8988T (cell line): ENCODE results near the gene TMEM138.
A peak's percentile ranks its signal among the peaks of the same experiment; 100 is the strongest.
"Not testable (repeated sequence)": the region's sequence is repeated elsewhere in the genome, so short reads cannot be mapped to it uniquely, and the experiment has no call there.

Experiments used
- DNase-seq: peaks from one replicate; pipeline ENCODE4 v3.0.0; 2011

TMEM138 gene

GRCh38 chr11:61367406-61367805, 5.2 kb downstream of the TMEM138 start:
- DNase-seq, result no peak

DNA sequence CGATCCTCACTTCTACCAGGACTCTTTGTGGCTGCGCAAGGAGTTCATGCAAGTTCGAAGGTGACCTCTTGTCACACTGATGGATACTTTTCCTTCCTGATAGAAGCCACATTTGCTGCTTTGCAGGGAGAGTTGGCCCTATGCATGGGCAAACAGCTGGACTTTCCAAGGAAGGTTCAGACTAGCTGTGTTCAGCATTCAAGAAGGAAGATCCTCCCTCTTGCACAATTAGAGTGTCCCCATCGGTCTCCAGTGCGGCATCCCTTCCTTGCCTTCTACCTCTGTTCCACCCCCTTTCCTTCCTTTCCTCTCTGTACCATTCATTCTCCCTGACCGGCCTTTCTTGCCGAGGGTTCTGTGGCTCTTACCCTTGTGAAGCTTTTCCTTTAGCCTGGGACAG, 6.5 kb downstream of the TMEM138 start:
- DNase-seq, result no peak

DNA sequence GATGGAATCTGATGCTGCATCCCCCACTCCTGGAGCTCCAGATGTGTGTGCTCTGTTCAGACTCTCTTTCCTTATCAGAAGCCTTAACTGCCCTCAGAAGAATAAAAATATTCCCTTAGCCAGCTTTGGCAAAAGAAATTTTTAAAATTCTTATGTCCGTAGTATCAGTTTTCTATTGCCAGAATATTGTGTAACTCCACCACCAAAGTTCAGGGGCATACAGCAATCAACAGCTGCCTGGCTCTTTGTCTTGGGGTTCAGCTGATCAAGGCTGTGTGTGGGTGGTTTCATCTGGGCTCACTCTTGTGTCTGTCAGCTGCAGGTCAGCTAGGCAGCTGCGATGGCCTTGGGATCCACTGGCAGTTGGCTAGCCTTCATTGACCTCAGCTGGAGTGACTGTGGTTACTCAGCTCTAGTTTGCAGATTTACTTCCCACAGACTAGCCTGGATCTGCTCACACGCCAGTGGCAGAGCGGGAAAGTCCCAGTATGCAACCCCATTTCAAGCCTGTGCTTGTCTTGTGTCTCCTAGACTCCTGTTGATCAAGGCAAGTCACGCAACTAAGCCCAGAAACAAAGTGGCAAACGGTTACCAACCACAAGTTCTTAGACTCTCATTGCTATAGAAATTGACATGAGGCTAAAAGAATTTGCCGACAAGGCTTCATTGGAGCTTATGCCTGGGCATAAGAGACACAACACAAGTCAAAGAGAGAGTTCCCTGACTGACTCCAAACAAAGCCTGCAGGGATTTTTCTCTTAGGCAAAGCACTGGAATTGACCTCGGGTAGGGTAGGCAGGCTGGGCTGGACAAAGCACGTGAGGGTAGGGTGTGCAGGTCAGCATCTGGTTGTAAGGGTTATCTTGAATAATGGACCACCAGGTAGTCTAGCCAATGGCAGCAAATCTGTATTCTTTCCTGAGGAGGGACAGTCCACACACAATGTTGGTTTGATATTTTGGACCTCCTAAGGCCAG, 7.5 kb downstream of the TMEM138 start:
- no peak for DNase-seq

- no peak for DNase-seq
Observed at GRCh38 chr11:61370349-61371005, 8.3 kb downstream of the TMEM138 start.

- DNase-seq, result no peak
Observed at GRCh38 chr11:61372659-61373420, 10.7 kb downstream of the TMEM138 start.

- DNase-seq, result no peak
Observed at GRCh38 chr11:61375761-61376108, 13.6 kb downstream of the TMEM138 start.

- DNase-seq, result no peak
Observed at GRCh38 chr11:61377461-61378160, 15.4 kb downstream of the TMEM138 start.

DNA sequence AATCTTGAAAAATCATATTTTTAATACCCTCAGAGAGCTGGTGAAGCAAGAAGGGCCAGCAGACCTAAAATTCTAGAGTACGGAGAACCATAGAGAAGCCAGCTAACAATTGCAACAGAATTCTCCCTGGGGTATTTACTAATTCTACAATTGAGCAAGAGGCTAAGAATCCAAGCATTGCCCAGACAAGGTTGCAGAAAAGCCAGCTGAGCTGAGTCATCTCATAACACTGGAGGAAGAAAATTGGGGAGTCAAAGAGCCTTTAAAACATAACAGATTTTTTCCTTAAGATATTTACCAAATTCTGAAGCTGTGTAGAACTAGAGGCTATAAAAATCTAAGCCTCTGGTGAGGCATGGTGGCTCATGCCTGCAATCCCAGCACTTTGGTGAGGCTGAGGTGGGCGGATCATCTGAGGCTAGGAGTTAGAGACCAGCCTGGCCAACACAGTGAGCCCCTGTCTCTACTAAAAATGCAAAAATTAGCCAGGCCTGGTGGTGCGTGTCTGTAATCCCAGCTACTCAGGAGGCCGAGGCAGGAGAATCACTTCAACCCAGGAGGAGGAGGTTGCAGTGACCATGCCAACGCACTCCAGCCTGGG, 16.6 kb downstream of the TMEM138 start:
- no peak for DNase-seq

DNA sequence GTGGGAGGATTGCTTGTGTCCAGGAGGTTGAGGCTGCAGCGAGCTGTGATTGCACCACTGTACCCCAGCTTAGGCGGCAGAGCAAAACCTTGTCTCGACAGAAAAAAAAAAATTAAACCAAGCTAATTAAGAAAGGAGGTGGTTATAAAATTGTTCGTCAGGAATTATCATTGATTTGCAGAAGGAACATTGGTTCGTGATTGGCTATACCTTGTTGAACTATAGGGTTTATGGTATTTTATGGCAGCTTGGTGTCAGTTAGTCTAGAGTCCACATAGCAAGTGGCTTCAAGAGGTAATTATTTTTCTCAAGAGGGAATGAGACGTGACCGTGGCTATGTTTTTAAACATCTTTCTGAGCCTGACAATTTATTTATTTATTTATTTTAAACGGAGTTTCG, 18.7 kb downstream of the TMEM138 start:
- no peak for DNase-seq

DNA sequence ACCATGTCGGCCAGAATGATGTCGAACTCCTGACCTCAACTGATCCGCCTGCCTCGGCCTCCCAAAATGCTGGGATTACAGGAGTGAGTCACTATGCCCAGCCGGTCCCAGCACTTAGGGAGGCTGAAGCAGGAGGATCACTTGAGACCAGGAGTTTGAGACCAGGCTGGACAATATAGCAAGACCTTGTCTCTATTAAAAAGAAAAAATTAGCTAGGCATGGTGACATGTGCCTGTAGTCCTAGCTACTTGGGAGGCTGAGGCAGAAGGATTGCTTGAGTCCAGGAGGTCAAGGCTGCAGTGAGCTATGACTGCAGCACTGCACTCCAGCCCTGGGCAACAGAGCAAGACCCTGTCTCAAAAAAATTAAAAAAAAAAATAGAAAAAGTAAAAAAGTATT, 21.7 kb downstream of the TMEM138 start:
- not testable (repeated sequence) for DNase-seq

DNA sequence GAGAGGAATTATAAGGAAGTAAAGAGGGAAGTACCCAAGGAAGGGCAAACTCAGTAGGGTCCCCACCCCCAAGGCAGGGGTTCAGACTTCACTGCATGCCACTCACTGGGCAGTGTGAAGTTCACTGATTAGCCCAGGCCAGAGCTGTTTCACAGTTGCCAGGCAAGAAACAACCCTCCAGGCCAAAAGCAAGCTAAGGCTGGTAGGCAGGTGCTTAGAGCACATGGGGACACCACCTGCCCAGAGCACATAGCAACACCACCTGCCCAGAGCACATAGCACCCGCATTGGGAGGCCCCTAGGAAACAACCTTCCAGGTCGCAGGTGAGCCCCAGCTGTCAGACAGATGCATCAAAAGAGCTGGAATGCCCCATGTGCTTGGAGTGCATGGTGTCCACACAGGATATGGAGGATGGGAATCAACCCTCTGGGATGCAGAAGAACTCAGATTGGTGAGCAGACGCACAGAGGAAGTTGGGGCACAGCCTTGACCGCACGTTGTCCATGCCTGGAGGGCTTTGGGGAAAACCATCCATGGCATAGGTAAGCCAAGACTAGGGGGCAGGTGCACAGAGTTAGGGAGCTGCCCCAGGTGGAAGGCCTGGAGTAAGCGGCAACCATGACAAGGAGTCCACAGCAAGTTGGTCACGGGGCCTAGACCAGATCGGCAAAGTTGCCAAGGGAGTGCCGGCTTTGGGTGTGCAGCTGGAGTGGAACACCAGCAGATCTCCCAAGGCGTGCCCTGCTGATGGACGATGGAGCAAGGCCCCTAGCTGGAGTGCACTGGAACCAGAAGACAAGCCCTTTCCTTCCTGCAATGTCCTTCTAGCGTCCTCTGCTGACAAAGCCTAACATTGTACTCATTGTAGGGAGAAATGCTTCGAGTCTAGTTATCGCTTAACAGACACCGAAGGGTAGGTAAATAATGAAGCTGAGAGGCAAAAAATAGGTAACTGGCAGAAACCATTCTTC, 22.4 kb downstream of the TMEM138 start:
- peak; percentile 29 for DNase-seq

DNA sequence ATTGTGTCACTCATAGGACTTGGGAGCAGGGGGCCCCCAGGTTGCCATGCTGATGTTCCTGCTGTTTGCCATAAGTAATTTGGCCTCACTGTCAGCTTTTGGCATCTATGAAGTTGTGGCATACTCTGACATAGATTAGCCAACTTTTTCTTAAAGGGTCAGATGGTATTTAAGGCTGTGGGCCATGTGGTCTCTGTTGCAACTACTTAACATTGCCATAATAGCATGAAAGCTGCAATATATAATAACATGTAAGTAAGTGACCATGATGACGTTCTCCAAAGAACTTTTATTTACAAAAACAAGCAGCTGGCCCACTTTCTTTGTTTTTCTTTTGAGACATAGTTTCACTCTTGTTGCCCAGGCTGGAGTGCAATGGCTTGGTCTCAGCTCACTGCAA, 28.0 kb downstream of the TMEM138 start:
- DNase-seq, result no peak

DNA sequence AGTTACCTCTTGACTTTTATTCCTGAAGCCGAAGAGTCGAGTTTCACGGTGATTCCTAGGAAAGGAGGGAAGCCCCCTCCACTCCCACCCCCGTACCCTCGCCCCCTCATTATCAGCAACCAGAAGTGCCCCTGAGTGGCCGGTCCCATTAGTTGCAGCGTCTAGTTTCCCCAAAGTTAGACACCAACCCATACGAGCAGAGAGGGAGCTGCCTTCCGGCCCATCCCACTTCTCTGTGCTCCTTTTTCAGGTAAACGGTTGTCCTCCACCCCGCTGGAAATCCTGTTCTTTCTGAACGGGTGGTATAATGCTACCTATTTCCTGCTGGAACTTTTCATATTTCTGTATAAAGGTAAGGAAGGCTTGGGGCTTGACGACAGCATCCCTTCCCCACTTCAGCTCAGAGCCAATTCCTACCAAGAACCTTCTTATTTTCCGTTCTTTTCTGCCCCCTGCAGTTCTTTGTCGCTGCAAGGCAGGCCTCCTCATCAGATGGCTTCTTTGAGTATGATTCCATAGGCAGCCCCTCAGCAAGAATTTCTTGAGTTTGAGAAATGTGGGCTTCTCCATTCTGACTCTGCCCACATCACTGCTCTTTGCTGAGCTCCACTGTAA, 30.9 kb downstream of the TMEM138 start:
- peak; percentile 43 for DNase-seq

- DNase-seq, result no peak
Observed at GRCh38 chr11:61401173-61401572, 39.0 kb downstream of the TMEM138 start.

DNA sequence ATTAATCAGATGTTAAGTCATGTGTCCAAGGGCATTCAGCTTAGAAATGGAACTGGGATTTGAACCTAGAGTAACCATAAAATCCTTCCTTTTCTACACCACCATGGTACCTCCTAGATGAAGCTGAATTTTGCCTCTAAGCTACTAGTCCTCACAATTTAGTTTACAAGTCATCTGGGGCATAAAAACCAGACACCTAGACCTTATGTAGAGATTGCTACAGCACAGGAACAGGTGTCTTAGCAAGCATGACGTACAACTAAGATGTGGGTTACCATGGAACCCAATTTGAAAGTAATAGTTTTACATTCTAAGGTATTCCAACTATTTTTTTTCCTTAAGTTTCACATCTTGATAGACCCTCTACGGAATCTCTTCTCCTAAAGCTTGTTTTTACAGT, 39.4 kb downstream of the TMEM138 start:
- DNase-seq, result no peak

DNA sequence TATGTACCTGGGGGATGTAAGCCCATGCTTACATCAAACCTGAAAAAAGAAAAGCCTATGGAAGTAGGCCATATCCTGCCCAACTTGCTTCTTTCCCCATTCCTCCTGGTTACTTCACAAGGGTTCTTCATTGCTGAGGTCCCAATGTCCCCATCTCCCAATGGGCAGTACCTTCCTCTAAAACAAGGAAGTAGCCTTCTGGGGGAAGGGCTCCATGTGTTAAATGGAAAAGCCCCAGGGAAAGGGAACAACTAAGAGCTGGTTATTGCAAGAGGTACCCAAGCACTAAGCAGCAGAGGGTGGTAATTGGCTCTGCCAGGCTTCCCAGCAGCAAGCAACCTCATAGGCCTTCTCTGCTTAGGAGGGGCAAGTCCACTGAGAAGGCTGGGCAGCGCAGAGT, 41.5 kb downstream of the TMEM138 start:
- DNase-seq, result no peak

GRCh38 chr11:61404103-61404502, 41.9 kb downstream of the TMEM138 start:
- no peak for DNase-seq

DNA sequence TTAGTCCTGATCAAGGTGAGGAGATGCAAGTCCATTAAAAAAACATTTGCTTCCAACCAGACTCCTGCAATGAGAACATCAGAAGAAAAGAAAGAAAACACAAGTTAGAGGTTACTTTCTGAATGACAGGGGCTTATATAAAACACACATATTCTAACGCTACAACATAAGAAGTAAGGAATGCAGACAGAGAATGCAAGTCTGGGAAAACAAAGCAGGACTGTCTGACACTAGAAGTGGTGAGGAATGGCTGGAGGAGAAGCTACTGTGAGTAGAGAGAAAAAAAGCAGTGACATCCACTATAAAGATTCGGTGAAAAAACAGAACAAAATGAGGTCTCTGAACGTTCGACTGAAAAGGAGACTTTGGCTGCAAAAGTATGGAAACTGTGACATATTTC, 42.5 kb downstream of the TMEM138 start:
- no peak for DNase-seq

DNA sequence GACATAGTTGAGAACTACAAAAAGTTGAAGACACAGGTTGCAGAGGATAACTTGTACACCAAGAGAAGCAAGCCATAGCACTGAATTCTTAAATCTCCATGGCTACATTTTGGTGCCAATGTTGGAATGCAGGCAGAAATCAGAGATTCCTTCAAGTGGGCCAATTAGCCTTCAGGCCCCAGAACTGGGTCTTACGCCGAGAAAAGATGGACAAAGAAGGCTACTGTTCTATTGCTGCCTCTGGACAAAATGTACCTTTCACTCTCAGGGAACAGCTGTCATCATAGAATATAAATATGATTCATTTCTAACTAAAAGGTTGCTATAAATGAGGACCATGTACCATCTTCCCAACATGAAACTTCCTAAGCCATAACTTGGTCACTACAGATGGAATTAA, 43.9 kb downstream of the TMEM138 start:
- DNase-seq, result no peak

DNA sequence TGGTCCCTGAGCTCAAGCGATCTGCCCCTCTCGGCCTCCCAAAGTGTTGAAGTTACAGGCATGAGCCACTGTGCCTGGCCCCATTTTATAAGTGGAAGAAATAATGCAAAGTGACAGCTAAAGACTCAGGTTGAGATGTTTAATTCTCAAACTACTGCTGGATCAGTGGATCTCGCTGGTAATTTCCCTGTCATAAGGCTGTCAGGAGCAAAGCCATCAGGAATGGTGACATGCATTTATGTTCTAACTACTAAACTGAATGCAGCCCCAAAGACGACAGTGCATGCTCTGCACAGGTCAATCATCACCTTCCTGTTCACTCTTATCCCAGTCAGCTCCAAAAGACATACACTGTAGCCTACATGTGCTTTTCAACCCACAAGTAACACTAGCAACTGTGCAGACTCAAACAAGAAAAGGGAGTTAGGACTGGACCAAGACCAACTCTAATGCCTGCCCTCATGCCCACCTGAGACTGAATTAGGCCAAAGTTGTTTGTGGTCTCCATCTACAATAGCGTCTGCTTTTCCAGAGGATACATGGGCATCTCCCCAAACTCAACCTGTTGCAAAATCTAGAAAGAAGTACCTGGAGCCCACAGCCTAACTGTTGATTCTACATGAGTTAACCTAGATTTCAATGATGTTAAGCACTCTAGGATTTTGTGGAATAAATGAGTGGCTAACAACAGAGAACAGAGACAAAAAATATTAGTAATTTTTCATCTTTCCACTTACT, 45.0 kb downstream of the TMEM138 start:
- DNase-seq, result no peak
